HG03442 (cell line): ENCODE results near the gene PSRC1.
A peak's percentile ranks its signal among the peaks of the same experiment; 100 is the strongest.

Experiments used
- ATAC-seq: cut with Tn5 transposase; IDR thresholded peaks from one replicate; pipeline ENCODE4 v1.9.1; 2021; ENCODE audit warnings: mild to moderate bottlenecking, moderate library complexity; ENCODE audit not compliant: unreplicated experiment

PSRC1 gene

GRCh38 chr1:109259674-109260557, 23.0 kb downstream of the PSRC1 start:
- no peak for ATAC-seq

DNA sequence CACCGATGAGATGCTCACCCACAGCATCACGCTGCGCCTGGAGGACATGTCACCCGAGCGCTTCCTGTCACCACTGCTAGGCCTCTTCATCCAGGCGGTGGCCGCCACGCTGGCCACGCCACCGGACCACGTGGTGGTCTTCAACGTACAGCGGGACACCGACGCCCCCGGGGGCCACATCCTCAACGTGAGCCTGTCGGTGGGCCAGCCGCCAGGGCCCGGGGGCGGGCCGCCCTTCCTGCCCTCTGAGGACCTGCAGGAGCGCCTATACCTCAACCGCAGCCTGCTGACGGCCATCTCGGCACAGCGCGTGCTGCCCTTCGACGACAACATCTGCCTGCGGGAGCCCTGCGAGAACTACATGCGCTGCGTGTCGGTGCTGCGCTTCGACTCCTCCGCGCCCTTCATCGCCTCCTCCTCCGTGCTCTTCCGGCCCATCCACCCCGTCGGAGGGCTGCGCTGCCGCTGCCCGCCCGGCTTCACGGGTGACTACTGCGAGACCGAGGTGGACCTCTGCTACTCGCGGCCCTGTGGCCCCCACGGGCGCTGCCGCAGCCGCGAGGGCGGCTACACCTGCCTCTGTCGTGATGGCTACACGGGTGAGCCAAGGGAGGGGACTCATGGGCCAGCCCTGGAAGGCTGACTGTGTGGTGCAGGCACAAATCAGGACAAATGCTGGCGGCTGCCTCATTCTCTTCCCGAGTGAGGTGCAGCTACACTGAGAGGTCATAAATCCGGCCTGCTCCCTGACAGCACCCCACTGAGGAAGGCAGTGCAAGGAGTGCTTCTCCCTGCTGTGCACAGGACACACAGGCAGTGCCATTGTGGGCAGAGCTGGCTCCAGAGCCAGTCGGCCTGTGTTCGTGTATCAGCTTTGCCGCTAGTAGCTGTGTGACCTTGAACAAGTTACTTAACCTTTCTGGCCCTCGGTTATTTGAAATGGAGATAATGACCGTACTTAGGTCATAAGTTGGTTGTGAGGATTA, 24.2 kb downstream of the PSRC1 start:
- no peak for ATAC-seq

- ATAC-seq = no peak
Observed at GRCh38 chr1:109257682-109258421, 25.1 kb downstream of the PSRC1 start.

- ATAC-seq = no peak
Observed at GRCh38 chr1:109256971-109257681, 25.8 kb downstream of the PSRC1 start.

DNA sequence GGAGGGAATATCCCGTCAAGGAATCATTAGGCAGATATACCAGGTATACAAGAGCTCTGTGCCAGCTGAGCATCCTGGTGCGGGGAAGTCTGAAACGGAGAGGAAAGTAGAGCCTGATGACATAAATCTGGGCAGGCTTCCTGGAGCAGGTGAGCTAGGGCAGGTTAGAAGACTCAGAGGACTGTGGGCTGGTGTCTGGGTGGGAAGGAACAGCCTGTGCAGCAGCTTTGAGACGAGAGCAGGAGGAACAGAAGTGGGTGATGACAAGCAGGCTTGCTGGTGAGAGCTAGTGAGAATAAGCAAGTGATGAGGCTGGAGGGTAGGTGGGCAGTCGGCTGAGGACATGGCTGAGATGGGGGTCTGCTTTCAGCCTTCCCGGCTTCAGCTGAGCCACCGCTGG, 26.9 kb downstream of the PSRC1 start:
- no peak for ATAC-seq

DNA sequence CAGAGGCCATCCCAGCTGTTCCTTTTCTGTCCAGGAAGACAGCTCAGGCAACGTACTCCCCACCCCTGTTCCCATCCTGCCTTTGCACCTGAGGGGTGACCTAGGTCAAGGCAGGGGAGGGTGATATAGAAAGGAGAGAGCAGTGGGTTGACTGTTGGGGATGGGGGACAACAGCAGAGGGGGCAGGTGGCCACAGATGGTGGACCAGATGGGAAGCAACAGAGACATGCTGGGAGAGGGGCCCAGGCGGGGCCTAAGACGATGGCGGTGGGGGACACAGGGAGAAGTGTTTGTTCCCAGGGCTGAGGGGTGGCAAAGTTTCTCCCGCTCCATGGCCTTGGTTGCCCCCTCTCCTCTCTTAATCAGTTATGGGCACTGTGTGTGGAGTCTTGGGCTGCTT, 27.3 kb downstream of the PSRC1 start:
- ATAC-seq = no peak

DNA sequence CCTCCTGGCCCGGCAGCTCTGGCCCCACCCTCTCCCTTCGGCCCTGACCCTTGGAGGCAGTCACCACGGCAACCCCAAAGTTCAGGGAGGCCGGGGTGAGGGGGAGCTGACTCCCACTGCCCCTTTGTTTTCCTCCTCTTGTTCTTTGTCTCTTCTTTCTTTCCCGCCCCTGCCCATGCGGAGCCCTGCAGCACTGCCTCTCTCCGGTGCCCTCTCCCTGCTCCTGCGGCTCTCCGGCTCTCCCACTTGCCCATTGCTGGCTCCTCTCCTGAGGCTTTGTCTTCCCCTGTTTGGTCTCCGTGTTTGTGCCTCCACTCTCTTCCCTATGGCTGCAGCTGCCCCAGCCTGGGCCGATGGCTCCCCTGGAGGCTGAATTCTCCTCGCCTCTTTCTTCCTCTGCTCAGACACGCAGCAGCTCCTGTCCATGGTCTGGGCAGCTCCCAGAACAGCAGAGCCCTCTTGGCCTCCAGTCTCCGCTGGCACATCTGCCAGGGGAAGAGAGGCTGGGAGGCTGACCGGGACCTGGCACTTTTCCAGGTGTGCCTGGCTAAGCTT, 27.8 kb downstream of the PSRC1 start:
- ATAC-seq = no peak

- ATAC-seq = no peak
Observed at GRCh38 chr1:109254621-109255096, 28.3 kb downstream of the PSRC1 start.

- no peak for ATAC-seq
Observed at GRCh38 chr1:109253803-109254620, 28.9 kb downstream of the PSRC1 start.

DNA sequence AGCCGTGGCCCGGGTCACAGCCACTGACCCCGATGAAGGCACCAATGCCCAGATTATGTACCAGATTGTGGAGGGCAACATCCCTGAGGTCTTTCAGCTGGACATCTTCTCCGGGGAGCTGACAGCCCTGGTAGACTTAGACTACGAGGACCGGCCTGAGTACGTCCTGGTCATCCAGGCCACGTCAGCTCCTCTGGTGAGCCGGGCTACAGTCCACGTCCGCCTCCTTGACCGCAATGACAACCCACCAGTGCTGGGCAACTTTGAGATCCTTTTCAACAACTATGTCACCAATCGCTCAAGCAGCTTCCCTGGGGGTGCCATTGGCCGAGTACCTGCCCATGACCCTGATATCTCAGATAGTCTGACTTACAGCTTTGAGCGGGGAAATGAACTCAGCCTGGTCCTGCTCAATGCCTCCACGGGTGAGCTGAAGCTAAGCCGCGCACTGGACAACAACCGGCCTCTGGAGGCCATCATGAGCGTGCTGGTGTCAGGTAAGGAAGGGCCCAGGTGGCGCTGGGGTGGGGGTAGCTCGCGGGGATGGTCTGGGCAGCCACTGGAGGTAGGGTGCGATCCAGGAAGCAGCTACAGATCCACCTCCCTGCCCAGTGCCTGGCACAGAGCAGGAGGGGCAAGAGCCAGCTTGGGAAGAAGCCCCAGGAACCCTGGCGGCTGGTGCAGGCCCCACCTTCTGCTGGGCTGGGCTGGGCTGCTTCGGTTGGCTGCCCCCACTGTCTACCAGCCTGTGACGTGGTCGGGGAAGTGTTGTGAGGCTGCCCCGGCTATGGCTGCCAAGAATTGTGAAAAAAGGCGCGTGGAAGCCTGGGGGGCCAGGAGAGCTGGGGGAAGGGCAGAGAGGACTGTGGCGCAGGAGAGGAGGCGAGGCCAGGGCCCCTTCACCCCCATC, 29.8 kb downstream of the PSRC1 start:
- no peak for ATAC-seq

DNA sequence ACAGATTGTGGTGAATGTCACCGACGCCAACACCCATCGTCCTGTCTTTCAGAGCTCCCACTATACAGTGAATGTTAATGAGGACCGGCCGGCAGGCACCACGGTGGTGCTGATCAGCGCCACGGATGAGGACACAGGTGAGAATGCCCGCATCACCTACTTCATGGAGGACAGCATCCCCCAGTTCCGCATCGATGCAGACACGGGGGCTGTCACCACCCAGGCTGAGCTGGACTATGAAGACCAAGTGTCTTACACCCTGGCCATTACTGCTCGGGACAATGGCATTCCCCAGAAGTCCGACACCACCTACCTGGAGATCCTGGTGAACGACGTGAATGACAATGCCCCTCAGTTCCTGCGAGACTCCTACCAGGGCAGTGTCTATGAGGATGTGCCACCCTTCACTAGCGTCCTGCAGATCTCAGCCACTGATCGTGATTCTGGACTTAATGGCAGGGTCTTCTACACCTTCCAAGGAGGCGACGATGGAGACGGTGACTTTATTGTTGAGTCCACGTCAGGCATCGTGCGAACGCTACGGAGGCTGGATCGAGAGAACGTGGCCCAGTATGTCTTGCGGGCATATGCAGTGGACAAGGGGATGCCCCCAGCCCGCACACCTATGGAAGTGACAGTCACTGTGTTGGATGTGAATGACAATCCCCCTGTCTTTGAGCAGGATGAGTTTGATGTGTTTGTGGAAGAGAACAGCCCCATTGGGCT, 30.6 kb downstream of the PSRC1 start:
- ATAC-seq = no peak

GRCh38 chr1:109251277-109252166, 31.4 kb downstream of the PSRC1 start:
- no peak for ATAC-seq

- ATAC-seq = no peak
Observed at GRCh38 chr1:109250454-109251276, 32.3 kb downstream of the PSRC1 start.

DNA sequence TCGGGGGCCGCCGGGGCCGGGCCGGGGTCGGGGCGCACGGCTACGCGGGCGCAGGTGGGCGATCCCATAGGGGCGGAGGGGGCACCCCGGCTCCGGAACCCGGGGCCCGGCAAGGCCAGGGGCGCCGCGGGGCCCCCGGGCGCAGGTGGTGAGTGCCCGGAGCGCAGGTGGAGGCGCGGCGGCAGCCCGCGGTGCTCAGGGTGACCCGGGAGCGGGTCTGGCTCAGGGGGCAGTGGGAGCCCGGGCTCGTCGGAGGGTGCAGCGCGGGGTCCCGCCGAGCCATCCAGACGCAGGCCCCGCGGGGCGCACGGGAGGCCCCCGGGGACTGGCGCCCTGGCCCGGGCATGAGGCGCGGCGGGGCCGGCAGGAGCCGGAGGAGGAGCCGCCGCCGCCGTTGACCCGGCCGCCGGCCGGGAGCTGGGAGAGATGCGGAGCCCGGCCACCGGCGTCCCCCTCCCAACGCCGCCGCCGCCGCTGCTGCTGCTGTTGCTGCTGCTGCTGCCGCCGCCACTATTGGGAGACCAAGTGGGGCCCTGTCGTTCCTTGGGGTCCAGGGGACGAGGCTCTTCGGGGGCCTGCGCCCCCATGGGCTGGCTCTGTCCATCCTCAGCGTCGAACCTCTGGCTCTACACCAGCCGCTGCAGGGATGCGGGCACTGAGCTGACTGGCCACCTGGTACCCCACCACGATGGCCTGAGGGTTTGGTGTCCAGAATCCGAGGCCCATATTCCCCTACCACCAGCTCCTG, 33.1 kb downstream of the PSRC1 start:
- peak; percentile 33 for ATAC-seq
